HG02623 (cell line): ENCODE measurements around the gene SLC9A8.
A peak's percentile ranks its signal among the peaks of the same experiment; 100 is the strongest.

ENCODE experiments used
- ATAC-seq: cut with Tn5 transposase; IDR thresholded peaks from one replicate; pipeline ENCODE4 v1.9.1; 2021; ENCODE audit warnings: moderate library complexity; ENCODE audit not compliant: unreplicated experiment

Gene SLC9A8

GRCh38 chr20:49913399-49914047 lies 100.9 kb downstream of the SLC9A8 start:
- ATAC-seq = no peak

DNA sequence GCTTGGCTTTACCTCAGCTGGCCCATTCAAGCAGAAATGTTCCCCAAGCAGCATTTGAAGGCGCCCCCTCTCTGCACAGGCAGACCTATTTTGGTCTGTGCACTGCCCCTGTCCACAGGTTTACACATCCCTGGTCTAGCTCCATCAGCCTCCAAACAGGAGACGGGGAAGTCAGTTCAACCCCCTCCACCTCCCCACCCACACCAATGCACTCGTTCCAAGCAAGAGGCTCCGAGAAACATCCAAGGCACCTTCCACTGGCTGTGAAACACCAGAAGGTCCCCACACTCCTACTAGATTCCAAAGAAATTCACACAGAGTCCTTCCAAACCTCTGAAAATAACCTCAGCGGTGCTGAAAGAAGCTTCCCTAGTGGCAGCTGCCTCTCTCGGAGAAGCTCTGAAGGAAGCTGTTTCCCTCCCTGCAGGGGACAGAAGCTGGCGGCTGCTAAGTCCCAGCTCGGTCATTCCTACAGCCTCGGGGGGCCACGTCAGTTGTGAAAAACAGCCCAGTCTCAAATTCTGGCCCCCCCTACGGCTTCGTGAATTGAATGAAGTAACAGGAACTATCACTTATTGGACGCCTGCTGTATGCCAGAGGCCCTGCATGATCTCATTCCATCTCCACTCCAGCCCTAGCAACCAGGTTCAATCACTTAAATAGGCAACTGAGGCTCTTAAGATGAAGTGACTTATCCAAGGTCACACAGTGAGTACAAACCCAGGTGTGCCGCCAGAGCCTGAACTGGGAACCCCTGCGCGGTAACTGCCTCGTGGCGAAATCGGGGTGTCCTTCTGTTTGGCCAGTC lies 101.9 kb downstream of the SLC9A8 start:
- no peak for ATAC-seq

GRCh38 chr20:49915118-49915379 lies 102.4 kb downstream of the SLC9A8 start:
- peak; percentile 2 for ATAC-seq

DNA sequence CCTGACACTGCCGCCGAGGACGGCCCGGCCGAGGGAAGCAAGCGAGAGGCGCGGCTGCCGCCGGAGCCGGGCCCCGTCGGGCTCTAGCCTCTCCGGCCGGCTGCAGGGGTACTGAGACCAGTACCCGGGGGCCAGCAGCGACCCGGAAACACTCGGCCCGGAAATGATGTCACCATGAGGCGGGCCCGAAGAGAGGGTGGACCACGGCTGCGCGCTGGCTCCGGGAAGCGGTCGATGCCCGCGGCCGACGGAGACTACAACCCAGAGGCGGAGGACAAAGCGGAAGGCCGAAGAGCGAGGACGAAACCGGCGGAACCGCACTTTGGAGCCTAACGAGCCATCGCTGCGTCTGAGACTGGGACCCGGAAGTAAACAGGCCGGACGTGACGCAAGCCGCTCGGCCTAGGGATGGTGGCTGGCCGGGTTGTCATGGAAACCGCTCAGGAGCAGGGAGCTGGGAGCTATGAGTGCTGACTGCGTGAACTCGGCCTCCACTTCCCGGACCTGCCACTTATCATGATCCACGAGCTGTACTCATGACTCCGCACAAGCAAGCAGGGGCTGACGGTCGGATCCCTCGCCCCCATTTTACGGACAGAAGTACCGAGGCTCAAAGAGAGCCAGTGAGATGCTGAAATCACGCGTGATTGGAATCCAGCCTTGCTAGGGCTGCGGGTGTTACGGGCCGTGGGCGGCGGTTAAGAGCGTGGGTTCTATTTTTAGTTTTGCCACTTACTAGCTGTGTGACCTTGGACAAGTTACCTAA lies 102.9 kb downstream of the SLC9A8 start, which contains the start of gene SPATA2:
SPATA2 (minus strand) TSS at position 150 of the 766 bp plus-strand sequence. CDS start 7,039 bp downstream, outside the sequence.
- peak; percentile 87 for ATAC-seq

GRCh38 chr20:49916146-49917002 lies 103.7 kb downstream of the SLC9A8 start:
- no peak for ATAC-seq

DNA sequence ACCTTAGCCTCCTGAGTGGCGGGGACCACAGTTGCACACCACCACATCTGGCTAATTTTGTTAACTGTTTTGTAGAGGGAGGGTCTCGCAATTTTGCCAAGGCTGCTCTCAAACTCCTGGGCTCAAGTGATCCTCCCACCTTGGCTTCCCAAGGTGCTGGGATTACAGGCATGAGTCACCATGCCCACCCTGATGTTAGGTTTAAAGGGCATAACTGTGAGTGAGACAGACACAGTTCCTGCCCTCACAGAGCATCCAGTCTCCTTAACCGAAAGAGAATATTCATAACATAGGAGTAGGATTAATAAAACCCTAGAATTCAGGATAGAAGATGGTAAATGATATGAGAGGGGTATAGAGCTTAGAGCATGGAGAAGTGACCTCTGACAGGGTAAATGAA lies 105.8 kb downstream of the SLC9A8 start:
- no peak for ATAC-seq

DNA sequence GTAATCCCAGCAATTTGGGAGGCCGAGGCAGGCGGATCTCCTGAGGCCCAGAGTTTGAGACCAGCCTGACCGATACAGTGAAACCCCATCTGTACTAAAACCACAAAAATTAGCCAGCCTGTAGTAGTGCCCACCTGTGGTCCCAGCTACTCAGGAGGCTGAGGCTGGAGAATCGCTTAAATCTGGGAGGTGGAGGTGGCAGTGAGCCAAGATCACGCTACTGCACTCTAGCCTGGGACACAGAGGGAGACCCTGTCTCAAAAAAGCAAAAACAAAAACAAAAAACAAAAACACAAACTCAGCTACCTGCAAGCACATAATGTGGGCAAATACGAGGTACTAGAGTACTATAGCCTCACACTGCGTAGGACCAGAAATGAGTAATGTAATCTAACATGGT lies 106.4 kb downstream of the SLC9A8 start:
- no peak for ATAC-seq

- no peak for ATAC-seq
Measured at GRCh38 chr20:49919461-49919860, 106.8 kb downstream of the SLC9A8 start.

DNA sequence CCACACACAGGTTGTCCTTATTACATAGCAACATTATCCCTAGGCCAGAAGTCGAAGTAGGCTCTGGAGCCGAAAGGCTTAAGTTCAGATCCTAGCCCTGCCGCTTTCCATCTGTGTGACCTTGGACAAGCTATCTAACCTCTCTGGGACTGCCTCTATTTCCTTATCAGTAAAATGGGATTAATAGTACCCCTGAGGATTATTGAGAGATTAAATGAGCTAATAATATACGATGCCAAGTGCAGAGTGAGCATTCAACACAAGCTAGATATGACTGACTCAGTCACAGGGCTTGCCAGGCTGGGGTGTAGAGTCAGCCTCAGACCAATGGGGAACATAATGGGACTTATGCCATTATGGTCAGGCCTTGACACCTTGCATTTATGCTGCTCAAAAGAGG lies 111.6 kb downstream of the SLC9A8 start:
- no peak for ATAC-seq

DNA sequence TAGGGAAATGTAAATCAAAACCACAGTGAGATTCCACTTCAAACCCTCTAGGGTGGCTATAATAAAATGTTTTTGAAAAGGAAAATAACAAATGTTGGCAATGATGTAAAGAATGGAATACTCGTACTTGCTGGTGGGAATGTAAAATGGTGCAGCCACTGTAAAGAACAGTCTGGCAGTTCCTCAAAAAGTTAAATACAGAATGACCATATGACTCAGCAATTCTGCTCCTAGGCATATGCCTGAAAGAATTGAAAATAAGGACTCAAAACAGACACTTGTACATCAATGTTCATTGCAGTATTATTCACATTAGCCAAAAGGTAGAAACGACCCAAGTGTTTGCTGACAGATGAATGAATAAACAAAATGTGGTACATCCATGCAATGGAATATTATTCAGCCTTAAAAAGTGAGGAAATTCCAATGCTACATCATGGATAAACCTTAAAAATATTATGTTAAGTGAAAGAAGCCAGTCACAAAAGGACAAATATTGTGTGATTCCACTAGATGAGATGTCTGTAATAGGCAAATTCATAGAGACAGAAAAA lies 113.3 kb downstream of the SLC9A8 start:
- ATAC-seq = no peak

DNA sequence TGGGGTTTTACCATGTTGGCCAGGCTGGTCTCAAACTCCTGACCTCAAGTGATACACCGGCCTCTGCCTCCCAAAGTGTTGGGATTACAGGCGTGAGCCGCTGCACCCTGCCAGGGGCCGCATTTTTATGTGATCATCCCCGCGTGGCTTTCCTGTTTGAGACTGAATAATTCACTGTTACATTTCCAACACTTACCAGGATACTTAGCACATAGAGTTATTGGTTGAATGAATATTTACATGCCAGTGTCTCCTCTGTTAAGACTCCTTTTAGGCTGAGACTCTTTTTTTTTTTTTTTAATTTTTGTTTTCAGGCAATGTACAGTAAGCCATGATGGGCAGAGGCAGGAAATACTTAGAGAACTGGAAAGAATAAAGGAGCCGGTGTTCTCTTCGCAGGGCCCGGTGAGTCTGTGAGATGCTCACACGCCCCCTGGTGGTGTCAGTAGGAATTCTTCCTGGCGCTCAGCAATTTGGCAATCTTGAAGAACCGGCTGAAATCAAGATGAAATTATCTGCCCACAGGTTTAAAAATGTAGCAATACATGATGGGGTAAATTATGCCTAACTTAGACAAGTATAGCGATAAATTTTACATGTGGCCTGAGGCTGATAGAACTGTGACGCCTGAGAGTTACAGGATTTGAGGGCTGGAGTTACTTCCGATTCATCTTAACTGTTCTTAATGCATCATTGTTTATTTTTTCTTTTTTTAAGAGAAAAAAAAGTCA lies 115.9 kb downstream of the SLC9A8 start:
- ATAC-seq = no peak

DNA sequence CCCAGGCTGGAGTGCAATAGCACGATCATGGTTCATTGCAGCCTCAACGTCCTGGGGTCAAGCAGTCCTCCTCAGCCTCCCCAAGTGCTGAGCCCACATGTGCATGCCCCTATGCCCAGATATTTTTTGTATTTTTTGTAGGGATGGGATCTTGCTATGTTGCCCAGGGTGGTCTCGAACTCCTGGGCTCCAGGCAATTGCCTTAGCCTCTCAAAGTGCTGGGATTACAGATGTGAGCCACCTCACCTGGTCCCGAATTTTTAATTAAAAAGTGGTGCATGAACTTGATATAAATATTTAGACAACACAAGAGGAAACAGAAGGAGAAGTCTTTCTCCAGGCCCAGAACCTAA lies 116.5 kb downstream of the SLC9A8 start:
- no peak for ATAC-seq

- no peak for ATAC-seq
Measured at GRCh38 chr20:49935746-49936152, 123.1 kb downstream of the SLC9A8 start.

DNA sequence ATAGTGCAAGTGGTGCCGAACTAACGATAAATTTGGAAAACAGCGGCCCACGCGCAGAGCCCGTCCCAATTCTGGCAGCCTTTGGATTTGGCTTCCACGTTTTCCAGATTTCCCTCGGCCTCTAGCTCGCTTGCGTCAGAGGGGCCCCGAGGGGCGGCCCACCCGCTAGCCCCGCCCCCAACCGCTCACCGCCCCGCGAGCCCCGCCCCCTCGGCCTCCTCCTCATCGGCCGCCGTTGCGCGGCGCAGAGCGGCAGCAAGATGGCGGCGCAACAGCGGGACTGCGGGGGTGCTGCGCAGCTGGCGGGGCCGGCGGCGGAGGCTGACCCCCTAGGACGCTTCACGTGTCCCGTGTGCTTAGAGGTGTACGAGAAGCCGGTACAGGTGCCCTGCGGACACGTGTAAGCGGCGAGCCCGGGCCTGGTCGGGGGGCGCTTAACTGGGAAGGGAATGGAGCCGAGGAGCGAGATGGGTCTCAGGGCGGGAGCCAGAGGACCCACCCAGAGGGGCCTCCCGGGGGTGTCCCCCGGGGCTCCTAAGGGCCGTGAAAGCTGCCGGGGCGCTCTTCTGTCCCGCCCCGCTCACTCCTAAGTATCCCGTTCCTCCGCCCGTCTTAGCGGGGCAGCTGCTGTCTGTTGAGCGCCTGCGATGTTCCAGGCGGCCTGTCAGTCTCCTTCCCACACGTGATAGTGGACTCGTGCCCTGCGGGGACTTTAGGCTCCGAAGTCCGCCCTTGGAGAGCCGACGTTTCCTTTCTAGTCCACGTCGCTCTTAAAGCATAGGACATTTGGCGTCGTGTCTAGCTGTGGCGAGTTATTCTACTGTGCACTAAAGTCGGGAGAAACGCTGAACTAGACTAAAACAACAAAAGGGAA lies 123.8 kb downstream of the SLC9A8 start, which contains the start of gene RNF114:
RNF114 (plus strand) TSS at position 245 of the 874 bp plus-strand sequence; CDS start at position 261, 16 bp downstream.
- peak; percentile 54 for ATAC-seq

DNA sequence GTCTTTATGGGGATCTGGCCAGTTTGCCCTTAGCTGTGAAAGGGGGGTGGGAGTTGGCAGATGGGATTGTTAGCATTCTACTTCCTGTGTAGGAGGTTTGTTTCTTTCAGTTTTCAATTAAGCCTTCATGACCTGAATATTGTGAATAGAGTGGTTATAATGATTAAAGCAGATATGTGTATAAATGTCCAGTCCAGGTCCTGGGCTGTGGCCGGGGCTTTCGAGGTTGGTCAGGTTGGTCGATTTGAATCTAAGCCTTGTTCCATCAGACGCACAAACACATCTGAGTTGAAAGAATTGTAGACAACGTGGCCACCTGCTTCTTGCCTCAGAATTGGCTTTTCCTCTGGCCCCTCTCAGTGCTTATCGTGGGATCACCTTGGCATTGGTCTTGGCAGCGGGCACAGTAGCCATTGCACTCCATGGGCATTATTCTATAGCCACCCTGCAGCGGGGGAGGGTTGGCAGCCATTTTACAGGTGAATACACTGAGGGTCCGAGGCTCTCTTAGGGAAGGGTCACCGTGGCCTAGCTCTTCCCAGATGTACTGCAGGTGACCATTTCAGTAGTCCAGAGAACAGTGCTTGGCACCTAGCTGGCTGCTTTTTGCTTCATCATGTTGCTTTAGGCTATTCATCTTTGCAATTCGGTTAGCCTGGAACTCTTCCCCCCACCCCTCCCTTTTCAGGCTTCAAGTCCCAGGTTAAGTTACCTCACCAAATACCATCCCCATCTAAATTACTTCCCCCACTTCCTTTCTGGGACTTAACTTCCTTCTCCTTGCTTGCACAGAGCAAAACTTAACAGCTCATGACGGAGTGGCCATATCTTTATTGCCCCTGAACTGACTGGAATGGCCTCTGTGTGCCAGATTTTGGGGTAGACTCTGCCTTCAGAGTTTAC lies 124.7 kb downstream of the SLC9A8 start:
- no peak for ATAC-seq

- no peak for ATAC-seq
Measured at GRCh38 chr20:49938173-49939163, 125.8 kb downstream of the SLC9A8 start.

- no peak for ATAC-seq
Measured at GRCh38 chr20:49941456-49941855, 128.8 kb downstream of the SLC9A8 start.
